PC-3 (cell line): Measurements from ENCODE around the gene ADAP2.
"Not testable (repeated sequence)": the region's sequence is repeated elsewhere in the genome, so short reads cannot be mapped to it uniquely, and the experiment has no call there.

ENCODE experiments used
- CTCF ChIP-seq: fragments of 300-600 bp; sonication (generic); conservative IDR thresholded peaks from 2 replicates; pipeline ENCODE4 v1.5.1; 2017; ENCODE audit warnings: antibody characterized with exemption, low read depth, mild to moderate bottlenecking, low read length
- EZH2 ChIP-seq: fragments of 300-600 bp; sonication (generic); IDR thresholded peaks from one replicate; pipeline ENCODE4 v1.6.1; 2017; ENCODE audit warnings: antibody characterized with exemption, mild to moderate bottlenecking, low read length; ENCODE audit not compliant: unreplicated experiment
- EZH2phosphoT487 ChIP-seq: fragments of 300-600 bp; sonication (generic); IDR thresholded peaks from 2 replicates; pipeline ENCODE4 v1.6.1; 2018; ENCODE audit warnings: mild to moderate bottlenecking, antibody characterized with exemption, low read length, borderline replicate concordance

- not testable (repeated sequence) for TF ChIP-seq EZH2phosphoT487, CTCF, EZH2
Measured at GRCh38 chr17:30967911-30968310, 46.2 kb downstream of the ADAP2 start.
